ENCODE measurements around the gene CARD9.

The CARD9 gene

GRCh38 chr9:136381311-136381710 lies 7.8 kb upstream of the CARD9 start:
- no peak overlapping the region for H3K4ac ChIP-seq (ENCODE audit: low read length)
- H3K9ac ChIP-seq (ENCODE audit: low read depth, low read length, poor library complexity) = no peak overlapping the region
- no peaks in the 10 kb centered on the region for H3K27me3 ChIP-seq (ENCODE audit: control insufficient read depth in 3 of 3, insufficient read depth in 3 of 3, low read depth in 1 of 3, low read length in 3 of 3)
- H3K4me3 ChIP-seq (ENCODE audit: low read length in 2 of 2) = no peak overlapping the region
- H3K18ac ChIP-seq (ENCODE audit: low read length) = no peak overlapping the region
- H3K36me3 ChIP-seq (replicated peaks in 1 of 2; ENCODE audit: control insufficient read depth in 2 of 2, insufficient read depth in 2 of 2, low read length in 2 of 2) = peaks cover 43 to 89% of the 10 kb centered on the region in 2 donors
- H3K4me2 ChIP-seq (ENCODE audit: insufficient read depth, low read length, poor library complexity, severe bottlenecking) = no peak overlapping the region
- no peak overlapping the region for H3K23ac ChIP-seq (ENCODE audit: low read depth, low read length, poor library complexity)
- H2AK5ac ChIP-seq (ENCODE audit: low read depth, low read length) = no peak overlapping the region
- no peaks in the 10 kb centered on the region for H3K9me3 ChIP-seq (replicated peaks in 1 of 2; ENCODE audit: control insufficient read depth in 2 of 2, insufficient read depth in 1 of 2, low read depth in 1 of 2, low read length in 2 of 2)
- no peak overlapping the region for H2BK120ac ChIP-seq (ENCODE audit: low read depth, low read length)
- H3K79me1 ChIP-seq (ENCODE audit: low read depth, low read length) = no peaks in the 10 kb centered on the region
- no peak overlapping the region for H2BK15ac ChIP-seq (ENCODE audit: low read length)
- no peak overlapping the region for H3K14ac ChIP-seq (ENCODE audit: low read length)
- H3K27ac ChIP-seq (replicated peaks; ENCODE audit: low read length) = no peak overlapping the region
- H4K8ac ChIP-seq (ENCODE audit: low read depth, low read length) = no peak overlapping the region
- DNase-seq (ENCODE audit: low spot score) = no peak
- no peak overlapping the region for H4K91ac ChIP-seq (ENCODE audit: low read depth, low read length, poor library complexity)
- no peaks in the 10 kb centered on the region for H3K4me1 ChIP-seq (ENCODE audit: control insufficient read depth in 2 of 2, insufficient read depth in 1 of 2, low read depth in 1 of 2, low read length in 2 of 2)
- H2BK5ac ChIP-seq (ENCODE audit: low read length) = peak overlapping the region; percentile 22
- no peak overlapping the region for H2BK12ac ChIP-seq (ENCODE audit: low read length)
- no peak overlapping the region for H2AFZ ChIP-seq (ENCODE audit: low read length)
- no CpG with 5 or more reads among the region's 9 CpGs for WGBS, 2 donors (ENCODE audit: extremely low coverage in 2 of 2, insufficient read length in 2 of 2, insufficient replicate concordance in 1 of 2)

GRCh38 chr9:136380381-136380780 lies 6.9 kb upstream of the CARD9 start:
- no peaks in the 10 kb centered on the region for H3K9me3 ChIP-seq (replicated peaks in 1 of 2; ENCODE audit: control insufficient read depth in 2 of 2, insufficient read depth in 1 of 2, low read depth in 1 of 2, low read length in 2 of 2)
- H3K23ac ChIP-seq (ENCODE audit: low read depth, low read length, poor library complexity) = no peak overlapping the region
- peaks cover 46 to 91% of the 10 kb centered on the region in 2 donors for H3K36me3 ChIP-seq (replicated peaks in 1 of 2; ENCODE audit: control insufficient read depth in 2 of 2, insufficient read depth in 2 of 2, low read length in 2 of 2)
- no peak overlapping the region for H3K4me3 ChIP-seq (ENCODE audit: low read length in 2 of 2)
- no peak overlapping the region for H2BK120ac ChIP-seq (ENCODE audit: low read depth, low read length)
- H3K4me1 ChIP-seq (ENCODE audit: control insufficient read depth in 2 of 2, insufficient read depth in 1 of 2, low read depth in 1 of 2, low read length in 2 of 2) = no peaks in the 10 kb centered on the region
- H3K9ac ChIP-seq (ENCODE audit: low read depth, low read length, poor library complexity) = no peak overlapping the region
- H2BK5ac ChIP-seq (ENCODE audit: low read length) = no peak overlapping the region
- no peak overlapping the region for H3K4me2 ChIP-seq (ENCODE audit: insufficient read depth, low read length, poor library complexity, severe bottlenecking)
- no peak for DNase-seq (ENCODE audit: low spot score)
- H2AK5ac ChIP-seq (ENCODE audit: low read depth, low read length) = no peak overlapping the region
- H4K8ac ChIP-seq (ENCODE audit: low read depth, low read length) = no peak overlapping the region
- no peaks in the 10 kb centered on the region for H3K27me3 ChIP-seq (ENCODE audit: control insufficient read depth in 3 of 3, insufficient read depth in 3 of 3, low read depth in 1 of 3, low read length in 3 of 3)
- no peak overlapping the region for H2BK12ac ChIP-seq (ENCODE audit: low read length)
- no peak overlapping the region for H3K14ac ChIP-seq (ENCODE audit: low read length)
- no peak overlapping the region for H3K18ac ChIP-seq (ENCODE audit: low read length)
- no peak overlapping the region for H3K27ac ChIP-seq (replicated peaks; ENCODE audit: low read length)
- no peak overlapping the region for H2AFZ ChIP-seq (ENCODE audit: low read length)
- no peaks in the 10 kb centered on the region for H3K79me1 ChIP-seq (ENCODE audit: low read depth, low read length)
- no CpG with 5 or more reads among the region's 17 CpGs for WGBS, 2 donors (ENCODE audit: extremely low coverage in 2 of 2, insufficient read length in 2 of 2, insufficient replicate concordance in 1 of 2)
- no peak overlapping the region for H2BK15ac ChIP-seq (ENCODE audit: low read length)
- no peak overlapping the region for H4K91ac ChIP-seq (ENCODE audit: low read depth, low read length, poor library complexity)
- H3K4ac ChIP-seq (ENCODE audit: low read length) = no peak overlapping the region

- H2BK120ac ChIP-seq (ENCODE audit: low read depth, low read length) = no peak overlapping the region
- H3K4me1 ChIP-seq (ENCODE audit: control insufficient read depth in 2 of 2, insufficient read depth in 1 of 2, low read depth in 1 of 2, low read length in 2 of 2) = no peaks in the 10 kb centered on the region
- no peak overlapping the region for H4K8ac ChIP-seq (ENCODE audit: low read depth, low read length)
- no peak overlapping the region for H2AFZ ChIP-seq (ENCODE audit: low read length)
- H4K91ac ChIP-seq (ENCODE audit: low read depth, low read length, poor library complexity) = no peak overlapping the region
- H3K36me3 ChIP-seq (replicated peaks in 1 of 2; ENCODE audit: control insufficient read depth in 2 of 2, insufficient read depth in 2 of 2, low read length in 2 of 2) = peaks cover 43 to 90% of the 10 kb centered on the region in 2 donors
- no peak overlapping the region for H2BK15ac ChIP-seq (ENCODE audit: low read length)
- no peak overlapping the region for H3K27ac ChIP-seq (replicated peaks; ENCODE audit: low read length)
- WGBS, 2 donors (ENCODE audit: extremely low coverage in 2 of 2, insufficient read length in 2 of 2, insufficient replicate concordance in 1 of 2) = no CpG with 5 or more reads among the region's 11 CpGs
- no peak for DNase-seq (ENCODE audit: low spot score)
- H3K23ac ChIP-seq (ENCODE audit: low read depth, low read length, poor library complexity) = no peak overlapping the region
- H3K9ac ChIP-seq (ENCODE audit: low read depth, low read length, poor library complexity) = no peak overlapping the region
- no peak overlapping the region for H2AK5ac ChIP-seq (ENCODE audit: low read depth, low read length)
- H3K14ac ChIP-seq (ENCODE audit: low read length) = no peak overlapping the region
- H3K4ac ChIP-seq (ENCODE audit: low read length) = no peak overlapping the region
- H3K9me3 ChIP-seq (replicated peaks in 1 of 2; ENCODE audit: control insufficient read depth in 2 of 2, insufficient read depth in 1 of 2, low read depth in 1 of 2, low read length in 2 of 2) = no peaks in the 10 kb centered on the region
- H3K4me2 ChIP-seq (ENCODE audit: insufficient read depth, low read length, poor library complexity, severe bottlenecking) = no peak overlapping the region
- H3K4me3 ChIP-seq (ENCODE audit: low read length in 2 of 2) = no peak overlapping the region
- no peak overlapping the region for H3K18ac ChIP-seq (ENCODE audit: low read length)
- H2BK5ac ChIP-seq (ENCODE audit: low read length) = no peak overlapping the region
- H2BK12ac ChIP-seq (ENCODE audit: low read length) = no peak overlapping the region
- H3K27me3 ChIP-seq (ENCODE audit: control insufficient read depth in 3 of 3, insufficient read depth in 3 of 3, low read depth in 1 of 3, low read length in 3 of 3) = no peaks in the 10 kb centered on the region
- H3K79me1 ChIP-seq (ENCODE audit: low read depth, low read length) = no peaks in the 10 kb centered on the region
Observed at GRCh38 chr9:136379891-136380290, 6.4 kb upstream of the CARD9 start.

GRCh38 chr9:136379401-136379800 lies 5.9 kb upstream of the CARD9 start:
- Histone ChIP-seq H3K9me3 (replicated peaks in 1 of 2; ENCODE audit: control insufficient read depth in 2 of 2, insufficient read depth in 1 of 2, low read depth in 1 of 2, low read length in 2 of 2) (no peaks in the 10 kb centered on the region), H2BK120ac (ENCODE audit: low read depth, low read length) (no peak overlapping the region), H2AK5ac (ENCODE audit: low read depth, low read length) (no peak overlapping the region), H3K14ac (ENCODE audit: low read length) (no peak overlapping the region), H3K4ac (ENCODE audit: low read length) (no peak overlapping the region), H2AFZ (ENCODE audit: low read length) (no peak overlapping the region), H3K9ac (ENCODE audit: low read depth, low read length, poor library complexity) (no peak overlapping the region), H3K18ac (ENCODE audit: low read length) (no peak overlapping the region), H2BK15ac (ENCODE audit: low read length) (no peak overlapping the region), H3K79me1 (ENCODE audit: low read depth, low read length) (no peaks in the 10 kb centered on the region), H3K36me3 (replicated peaks in 1 of 2; ENCODE audit: control insufficient read depth in 2 of 2, insufficient read depth in 2 of 2, low read length in 2 of 2) (peaks cover 43 to 85% of the 10 kb centered on the region in 2 donors), H3K23ac (ENCODE audit: low read depth, low read length, poor library complexity) (no peak overlapping the region), H4K8ac (ENCODE audit: low read depth, low read length) (no peak overlapping the region), H2BK5ac (ENCODE audit: low read length) (no peak overlapping the region), H3K27ac (replicated peaks; ENCODE audit: low read length) (no peak overlapping the region), H3K27me3 (ENCODE audit: control insufficient read depth in 3 of 3, insufficient read depth in 3 of 3, low read depth in 1 of 3, low read length in 3 of 3) (no peaks in the 10 kb centered on the region), H3K4me1 (ENCODE audit: control insufficient read depth in 2 of 2, insufficient read depth in 1 of 2, low read depth in 1 of 2, low read length in 2 of 2) (no peaks in the 10 kb centered on the region), H3K4me3 (ENCODE audit: low read length in 2 of 2) (no peak overlapping the region), H4K91ac (ENCODE audit: low read depth, low read length, poor library complexity) (no peak overlapping the region), H2BK12ac (ENCODE audit: low read length) (no peak overlapping the region), H3K4me2 (ENCODE audit: insufficient read depth, low read length, poor library complexity, severe bottlenecking) (no peak overlapping the region)
- WGBS, 2 donors (ENCODE audit: extremely low coverage in 2 of 2, insufficient read length in 2 of 2, insufficient replicate concordance in 1 of 2) = no CpG with 5 or more reads among the region's 11 CpGs
- no peak for DNase-seq (ENCODE audit: low spot score)
